DND-41 (cell line): Measurements from ENCODE around the gene MFSD6.

Experiments used
- ATAC-seq: fragments of 200-7000 bp; cut with Tn5 transposase; 3 replicates; pipeline ENCODE4 v1.9.1; 2021; ENCODE audit warnings: low read depth; ENCODE audit not compliant: insufficient read depth
- DNase-seq: peaks from one replicate; pipeline ENCODE4 v3.0.0-alpha.2; 2020
- H2AFZ ChIP-seq: 2 replicates; pipeline ENCODE4 v1.6.0; 2012; ENCODE audit warnings: low read depth, low read length
- H3K27ac ChIP-seq: 2 replicates; pipeline ENCODE4 v1.5.1; 2012; ENCODE audit warnings: low read length, inconsistent platforms
- H3K27me3 ChIP-seq: fragments of 200-600 bp; sonication (generic); 2 replicates; pipeline ENCODE4 v1.6.0; 2012; ENCODE audit warnings: low read length, mild to moderate bottlenecking, inconsistent platforms; ENCODE audit not compliant: insufficient read depth, poor library complexity
- H3K36me3 ChIP-seq: 2 replicates; pipeline ENCODE4 v1.5.1; 2012; ENCODE audit warnings: low read length, inconsistent platforms; ENCODE audit not compliant: insufficient read depth
- H3K4me1 ChIP-seq: 2 replicates; pipeline ENCODE4 v1.5.1; 2012; ENCODE audit warnings: mild to moderate bottlenecking, low read length; ENCODE audit not compliant: insufficient read depth
- H3K4me2 ChIP-seq: 2 replicates; pipeline ENCODE4 v1.6.0; 2012; ENCODE audit warnings: mild to moderate bottlenecking, moderate library complexity, low read length, inconsistent platforms; ENCODE audit not compliant: insufficient read depth
- H3K4me3 ChIP-seq, 2 experiments: fragments of 200-600 bp in 1 of 2; shearing (Covaris generic) in 1 of 2; 2 replicates each; pipeline ENCODE4 v1.5.1; 2012 to 2016; ENCODE audit warnings: inconsistent platforms in 2 of 2, low read length in 2 of 2, mild to moderate bottlenecking in 2 of 2, low read depth in 1 of 2, moderate library complexity in 1 of 2
- H3K79me2 ChIP-seq: 2 replicates; pipeline ENCODE4 v1.6.0; 2012; ENCODE audit warnings: low read length, inconsistent platforms; ENCODE audit not compliant: insufficient read depth
- H3K9ac ChIP-seq: 2 replicates; pipeline ENCODE4 v1.6.0; 2012; ENCODE audit warnings: low read depth, mild to moderate bottlenecking, inconsistent platforms, low read length, moderate library complexity
- H3K9me3 ChIP-seq: 2 replicates; pipeline ENCODE4 v1.5.1; 2012; ENCODE audit warnings: low read length, moderate library complexity, mild to moderate bottlenecking, inconsistent platforms; ENCODE audit not compliant: insufficient read depth, severe bottlenecking
- H4K20me1 ChIP-seq: 2 replicates; pipeline ENCODE4 v1.6.0; 2012; ENCODE audit warnings: low read length; ENCODE audit not compliant: insufficient read depth
- EZH2 ChIP-seq: IDR thresholded peaks from 3 replicates; pipeline ENCODE4 v1.6.1; 2012; ENCODE audit warnings: borderline replicate concordance, low read depth, mild to moderate bottlenecking, moderate library complexity, low read length, inconsistent platforms; ENCODE audit not compliant: severe bottlenecking
- TF ChIP-seq, protein P1 (sequence below): IDR thresholded peaks from 2 replicates; pipeline ENCODE4 v1.5.1; 2012; ENCODE audit warnings: borderline replicate concordance, low read length, moderate library complexity, mild to moderate bottlenecking; ENCODE audit not compliant: poor library complexity, severe bottlenecking; ENCODE audit errors: extremely low read depth

Gene MFSD6

DNA sequence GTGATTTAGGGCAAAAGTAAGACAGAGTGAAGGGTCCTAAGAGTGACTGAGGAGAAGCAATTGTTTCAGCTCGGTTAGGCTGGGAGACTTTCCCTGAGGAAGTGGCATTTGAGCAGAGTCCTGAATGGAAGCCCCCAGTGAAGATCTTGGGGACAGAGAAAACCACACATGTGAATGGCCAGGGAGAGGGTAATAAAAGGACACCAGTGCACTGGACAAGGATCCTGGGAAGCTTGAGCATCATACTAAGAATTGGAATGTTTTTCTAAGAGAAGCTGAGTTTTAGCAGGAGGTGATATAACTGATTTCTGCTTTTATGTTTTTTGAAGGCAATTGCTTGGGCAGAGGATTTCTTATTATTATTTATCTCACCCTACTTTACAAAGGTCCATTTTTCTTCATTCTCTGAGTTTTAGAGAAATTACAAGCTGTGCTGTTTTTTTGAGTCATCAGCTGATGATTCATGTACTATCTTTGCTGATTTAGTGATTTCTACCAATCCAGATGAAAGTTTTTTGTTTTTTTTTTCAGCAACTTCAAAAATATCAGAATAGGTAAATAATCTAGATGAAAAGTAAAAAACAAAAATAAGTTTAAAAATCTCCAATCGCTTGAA lies 43.5 kb downstream of the MFSD6 start:
- Histone ChIP-seq H3K9me3 (no peaks in the 10 kb centered on the region), H3K4me2 (no peak overlapping the region), H3K36me3 (peaks cover 5% of the 10 kb centered on the region), H4K20me1 (no peaks in the 10 kb centered on the region), H3K9ac (no peak overlapping the region), H3K27ac (no peak overlapping the region), H2AFZ (no peak overlapping the region), H3K27me3 (no peaks in the 10 kb centered on the region), H3K4me3 (no peak overlapping the region), H3K4me1 (no peaks in the 10 kb centered on the region), H3K79me2 (peaks cover 20% of the 10 kb centered on the region)
- TF ChIP-seq EZH2: no peak
- TF ChIP-seq, protein P1, sequence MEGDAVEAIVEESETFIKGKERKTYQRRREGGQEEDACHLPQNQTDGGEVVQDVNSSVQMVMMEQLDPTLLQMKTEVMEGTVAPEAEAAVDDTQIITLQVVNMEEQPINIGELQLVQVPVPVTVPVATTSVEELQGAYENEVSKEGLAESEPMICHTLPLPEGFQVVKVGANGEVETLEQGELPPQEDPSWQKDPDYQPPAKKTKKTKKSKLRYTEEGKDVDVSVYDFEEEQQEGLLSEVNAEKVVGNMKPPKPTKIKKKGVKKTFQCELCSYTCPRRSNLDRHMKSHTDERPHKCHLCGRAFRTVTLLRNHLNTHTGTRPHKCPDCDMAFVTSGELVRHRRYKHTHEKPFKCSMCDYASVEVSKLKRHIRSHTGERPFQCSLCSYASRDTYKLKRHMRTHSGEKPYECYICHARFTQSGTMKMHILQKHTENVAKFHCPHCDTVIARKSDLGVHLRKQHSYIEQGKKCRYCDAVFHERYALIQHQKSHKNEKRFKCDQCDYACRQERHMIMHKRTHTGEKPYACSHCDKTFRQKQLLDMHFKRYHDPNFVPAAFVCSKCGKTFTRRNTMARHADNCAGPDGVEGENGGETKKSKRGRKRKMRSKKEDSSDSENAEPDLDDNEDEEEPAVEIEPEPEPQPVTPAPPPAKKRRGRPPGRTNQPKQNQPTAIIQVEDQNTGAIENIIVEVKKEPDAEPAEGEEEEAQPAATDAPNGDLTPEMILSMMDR: no peak
- DNase-seq: no peak
- no peak for ATAC-seq

DNA sequence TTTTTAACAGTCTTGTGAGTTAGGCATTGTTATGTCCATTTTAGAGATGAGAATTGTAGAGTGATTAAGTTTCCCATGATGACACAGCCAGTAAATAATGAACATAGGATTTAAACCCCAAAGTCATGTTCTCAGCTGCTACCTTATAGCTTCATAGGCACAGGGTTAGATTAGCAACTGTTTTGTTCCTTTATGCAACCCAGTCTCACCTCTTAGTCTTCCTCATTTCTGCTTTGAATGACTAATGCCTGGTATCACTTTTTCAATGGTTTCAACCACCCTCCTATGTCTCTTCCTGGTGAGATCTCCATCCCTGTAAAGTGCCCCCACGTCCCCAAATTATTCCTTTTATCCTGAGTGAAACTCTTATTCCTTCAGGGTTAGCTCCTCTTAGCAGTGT lies 44.3 kb downstream of the MFSD6 start:
- H3K27me3 ChIP-seq: no peaks in the 10 kb centered on the region
- H3K4me3 ChIP-seq: no peak overlapping the region
- H3K79me2 ChIP-seq: peaks cover 20% of the 10 kb centered on the region
- no peak for ATAC-seq
- no peak for DNase-seq
- H2AFZ ChIP-seq: no peak overlapping the region
- H3K27ac ChIP-seq: no peak overlapping the region
- TF ChIP-seq, protein P1: no peak
- no peak for TF ChIP-seq EZH2
- H3K4me1 ChIP-seq: no peaks in the 10 kb centered on the region
- H3K9ac ChIP-seq: no peak overlapping the region
- H4K20me1 ChIP-seq: no peaks in the 10 kb centered on the region
- H3K9me3 ChIP-seq: no peaks in the 10 kb centered on the region
- peaks cover 8% of the 10 kb centered on the region for H3K36me3 ChIP-seq
- H3K4me2 ChIP-seq: no peak overlapping the region

DNA sequence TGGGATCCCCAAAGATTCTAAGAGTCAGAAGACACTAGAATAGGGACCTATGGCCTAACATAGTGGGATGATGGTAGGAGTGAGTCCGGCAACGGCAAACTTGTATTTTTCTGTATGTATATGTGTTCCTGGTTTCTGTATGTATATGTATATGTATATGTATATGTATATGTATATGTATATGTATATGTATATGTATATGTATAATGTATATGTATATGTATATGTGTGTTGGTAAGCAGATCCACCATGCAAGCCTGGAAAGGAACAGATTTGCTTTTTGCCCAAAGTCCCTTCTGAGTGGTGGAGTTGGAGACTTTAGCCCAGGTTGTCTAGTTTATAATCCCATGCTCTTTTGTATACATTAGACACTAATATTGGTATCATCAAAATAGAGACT lies 46.6 kb downstream of the MFSD6 start:
- H4K20me1 ChIP-seq: 0 out of 2 replicates have a peak, but pooled peaks cover 1% of the 10 kb centered on the region
- peaks cover 17% of the 10 kb centered on the region for H3K79me2 ChIP-seq
- no peak overlapping the region for H3K27ac ChIP-seq
- H2AFZ ChIP-seq: no peak overlapping the region
- H3K9me3 ChIP-seq: no peaks in the 10 kb centered on the region
- no peaks in the 10 kb centered on the region for H3K4me1 ChIP-seq
- no peak overlapping the region for H3K9ac ChIP-seq
- TF ChIP-seq, protein P1: no peak
- TF ChIP-seq EZH2: no peak
- no peak for DNase-seq
- no peak overlapping the region for H3K4me3 ChIP-seq
- peaks cover 16% of the 10 kb centered on the region for H3K36me3 ChIP-seq
- H3K4me2 ChIP-seq: no peak overlapping the region
- H3K27me3 ChIP-seq: no peaks in the 10 kb centered on the region
- ATAC-seq: no peak
